T1000 (cell line): ENCODE results near the gene FST.

Experiments
- DNase-seq: peaks from one replicate; lab custom pipeline; 2025; ENCODE audit warnings: mixed read lengths; lab: John Stamatoyannopoulos, UW

FST gene

DNA sequence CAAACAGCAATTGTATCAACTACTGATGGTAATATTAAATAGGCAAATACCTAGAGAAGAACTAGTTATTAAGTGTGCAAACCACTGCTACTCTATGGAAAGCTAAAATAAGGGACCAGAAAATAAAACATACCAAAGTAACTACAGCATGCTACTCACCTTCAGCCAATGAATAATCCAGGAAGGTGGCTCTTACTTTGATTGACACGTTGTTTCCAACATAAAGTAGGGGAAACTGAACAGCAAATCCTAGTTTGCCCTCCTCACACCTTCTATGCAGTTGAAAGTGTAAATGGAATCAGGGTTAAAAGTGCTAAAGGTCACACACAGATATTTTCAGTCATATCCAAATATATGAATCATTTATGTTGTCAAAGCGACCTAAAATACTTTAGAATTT, 5.1 kb upstream of the FST start:
- no peak for DNase-seq

DNA sequence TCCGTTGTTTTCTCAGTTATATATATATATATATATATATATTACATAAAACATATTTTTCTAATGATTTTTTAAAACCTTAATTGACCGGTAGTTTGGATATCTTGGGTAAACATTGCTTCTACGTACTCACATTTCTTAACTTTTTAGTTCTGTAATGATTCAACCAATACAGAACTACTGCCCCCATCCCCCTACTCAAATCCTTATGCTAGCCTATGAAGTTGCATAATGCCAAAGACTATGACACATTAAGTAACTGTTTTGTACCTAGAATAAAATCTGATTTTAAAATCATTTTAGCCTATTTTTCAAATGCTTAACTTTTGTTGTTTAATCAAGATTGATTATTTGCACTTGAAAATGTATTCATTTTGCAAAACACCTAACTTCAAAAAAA, 4.4 kb upstream of the FST start:
- DNase-seq, result no peak

DNA sequence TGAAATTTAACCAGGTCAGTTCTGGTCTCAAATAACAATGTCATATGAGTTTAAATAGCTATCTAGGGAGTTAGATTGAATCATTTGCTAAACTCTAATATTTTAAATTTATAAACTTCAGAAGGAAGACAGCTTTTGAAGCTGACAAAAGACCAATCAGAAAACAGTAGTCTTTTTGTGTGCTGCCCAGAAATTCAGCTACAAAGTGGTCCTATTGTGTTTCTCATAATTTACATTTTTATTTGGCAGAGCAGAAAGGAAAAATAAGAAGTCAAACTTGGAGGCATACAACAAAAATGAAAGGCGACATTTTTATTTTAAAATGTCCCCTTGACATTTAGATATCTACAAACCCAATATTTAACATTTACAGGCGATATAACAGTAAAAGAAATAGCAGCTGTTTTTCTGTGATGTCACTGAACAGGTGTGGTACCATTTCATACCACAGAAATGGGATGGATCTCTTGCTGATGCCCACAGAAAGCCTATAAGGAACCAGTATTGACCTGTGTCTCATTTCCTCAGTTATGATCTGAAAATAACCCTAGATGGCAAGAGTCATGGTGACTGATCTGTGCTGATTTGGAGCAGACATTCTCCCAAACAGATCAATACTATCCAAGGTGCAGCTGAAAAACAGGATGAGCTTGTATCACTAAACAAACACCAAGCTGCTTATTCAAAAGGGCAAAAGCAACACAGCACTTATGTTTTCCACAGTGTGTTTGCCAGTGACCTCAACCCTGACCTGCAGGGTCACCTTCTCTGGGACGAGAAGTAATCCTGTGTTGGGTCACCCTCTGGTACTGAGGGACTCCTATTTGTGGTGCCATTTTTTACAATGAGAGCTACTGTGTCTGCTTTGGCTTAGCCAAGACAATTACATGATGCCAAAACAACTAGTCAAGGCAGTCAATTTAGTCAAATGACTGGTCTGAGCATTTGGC, 3.6 kb upstream of the FST start:
- no peak for DNase-seq

- DNase-seq, result peak; percentile 31
These were observed 1.9 kb upstream of the FST start for GRCh38 chr5:53478411-53479044.

DNA sequence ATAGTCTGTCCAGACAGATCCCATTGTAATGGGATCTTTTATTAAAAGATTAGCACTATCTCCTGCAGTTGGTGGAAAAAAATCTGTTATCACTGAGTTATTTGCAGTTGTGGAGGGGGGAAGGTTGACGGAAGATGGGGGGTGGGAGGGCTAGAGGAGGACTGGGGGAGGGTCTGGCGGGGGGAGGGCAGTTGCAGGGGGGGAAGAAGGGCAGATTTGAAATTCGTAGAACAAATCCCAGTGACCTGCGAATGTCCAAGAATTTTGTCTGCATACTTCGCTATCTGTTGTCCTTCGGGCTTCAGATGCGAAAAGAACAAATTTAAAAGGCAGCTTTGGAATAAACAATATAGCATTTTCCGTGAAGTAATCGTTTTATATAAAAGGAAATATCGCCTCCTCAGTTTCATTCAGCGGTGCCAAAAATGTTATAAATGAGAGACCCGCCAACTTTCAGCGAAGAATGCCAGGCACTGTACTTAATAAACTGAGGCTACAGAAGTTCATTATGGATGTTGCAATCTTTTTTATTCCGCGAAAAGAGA, 1.3 kb upstream of the FST start:
- DNase-seq, result no peak

GRCh38 chr5:53479590-53480415, 626 bp upstream of the FST start:
- peak; percentile 35 for DNase-seq

DNA sequence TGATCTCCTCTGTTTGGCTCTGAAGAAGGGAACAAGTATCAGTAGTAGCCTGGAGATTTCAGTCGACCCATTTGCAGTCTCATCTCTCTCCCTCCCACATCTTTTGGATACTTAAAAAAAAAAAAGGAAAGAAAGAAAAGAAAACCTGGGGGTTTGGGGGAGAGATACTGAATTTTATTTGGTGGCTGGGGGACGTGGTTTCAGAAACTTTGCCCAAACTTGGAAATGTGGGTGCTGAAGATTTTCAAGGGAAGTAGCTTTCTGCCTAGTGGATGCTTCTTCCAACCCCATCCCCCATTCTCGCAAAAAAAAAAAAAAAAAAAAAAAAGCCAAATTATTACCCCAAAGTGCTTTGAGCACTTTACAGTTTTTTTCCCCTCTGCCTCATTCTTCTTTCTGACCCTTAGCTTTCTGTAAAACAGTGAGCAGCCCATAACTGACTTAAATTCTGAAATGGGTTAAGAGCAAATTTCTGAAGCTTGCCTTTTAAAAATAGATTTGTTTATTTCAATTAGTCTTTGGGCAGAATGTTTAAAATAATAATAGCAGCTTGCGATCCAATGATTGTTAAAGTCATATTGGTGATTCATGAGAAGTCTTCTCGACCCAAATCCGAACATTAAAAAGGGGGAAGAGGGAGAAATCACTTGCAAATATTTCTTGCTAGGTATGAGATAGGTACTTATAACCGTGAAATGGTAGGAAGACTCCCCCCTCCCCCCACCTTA, 894 bp downstream of the FST start:
- no peak for DNase-seq

- no peak for DNase-seq
These were observed 1.7 kb downstream of the FST start for GRCh38 chr5:53481887-53482716.

DNA sequence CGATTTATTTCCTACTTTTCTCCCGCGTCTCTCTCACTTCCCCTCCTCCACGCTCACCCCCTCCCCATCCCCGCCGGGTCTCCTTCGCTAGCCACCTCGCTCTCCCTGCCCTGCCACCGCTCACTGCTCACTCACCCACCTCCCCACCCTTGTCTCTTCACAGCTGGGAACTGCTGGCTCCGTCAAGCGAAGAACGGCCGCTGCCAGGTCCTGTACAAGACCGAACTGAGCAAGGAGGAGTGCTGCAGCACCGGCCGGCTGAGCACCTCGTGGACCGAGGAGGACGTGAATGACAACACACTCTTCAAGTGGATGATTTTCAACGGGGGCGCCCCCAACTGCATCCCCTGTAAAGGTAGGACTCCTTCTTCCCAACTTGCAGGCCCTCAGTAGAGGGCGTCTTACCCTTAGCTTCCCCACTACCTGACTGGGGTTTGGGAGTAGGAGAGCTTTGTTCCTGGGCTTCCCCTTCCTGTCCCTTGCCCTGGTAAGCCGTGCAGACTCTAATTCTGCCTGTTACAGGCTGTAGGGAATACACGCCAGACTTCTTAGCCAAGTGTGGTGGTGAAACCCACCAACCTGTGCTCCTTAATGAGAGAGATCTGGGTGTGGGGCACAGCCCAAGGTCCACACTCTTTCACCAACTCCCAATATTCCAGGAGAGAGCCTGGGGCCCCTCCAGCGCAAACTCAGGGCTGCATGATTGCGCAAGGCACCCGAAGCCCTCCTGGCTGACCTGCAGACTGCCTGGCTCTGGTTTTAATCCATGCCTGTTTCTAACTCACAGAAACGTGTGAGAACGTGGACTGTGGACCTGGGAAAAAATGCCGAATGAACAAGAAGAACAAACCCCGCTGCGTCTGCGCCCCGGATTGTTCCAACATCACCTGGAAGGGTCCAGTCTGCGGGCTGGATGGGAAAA, 2.5 kb downstream of the FST start:
- DNase-seq, result no peak

GRCh38 chr5:53487436-53487835, 7.0 kb downstream of the FST start:
- DNase-seq, result no peak

GRCh38 chr5:53488195-53488722, 7.8 kb downstream of the FST start:
- DNase-seq, result no peak

GRCh38 chr5:53490747-53491146, 10.3 kb downstream of the FST start:
- DNase-seq, result no peak

DNA sequence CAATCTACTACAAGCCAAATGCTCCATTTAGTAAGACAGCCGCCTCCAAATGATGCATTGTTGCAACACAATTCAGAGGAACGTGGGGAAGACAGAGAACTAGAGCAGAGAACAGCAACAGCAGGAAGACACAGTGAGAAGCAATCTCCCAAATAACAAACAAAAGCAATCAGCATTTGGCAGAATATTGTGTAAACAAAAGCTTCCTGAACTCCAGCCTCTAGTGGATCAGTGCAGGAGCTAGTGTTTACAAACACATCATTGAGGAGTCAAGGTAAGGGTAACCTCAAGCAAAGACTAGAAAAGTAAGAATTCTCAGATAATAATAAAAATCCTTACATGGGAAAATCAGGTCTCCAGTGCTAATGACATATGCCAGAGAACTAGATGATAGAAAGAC, 20.6 kb downstream of the FST start:
- no peak for DNase-seq

GRCh38 chr5:53503562-53504218, 23.3 kb downstream of the FST start:
- DNase-seq, result no peak

DNA sequence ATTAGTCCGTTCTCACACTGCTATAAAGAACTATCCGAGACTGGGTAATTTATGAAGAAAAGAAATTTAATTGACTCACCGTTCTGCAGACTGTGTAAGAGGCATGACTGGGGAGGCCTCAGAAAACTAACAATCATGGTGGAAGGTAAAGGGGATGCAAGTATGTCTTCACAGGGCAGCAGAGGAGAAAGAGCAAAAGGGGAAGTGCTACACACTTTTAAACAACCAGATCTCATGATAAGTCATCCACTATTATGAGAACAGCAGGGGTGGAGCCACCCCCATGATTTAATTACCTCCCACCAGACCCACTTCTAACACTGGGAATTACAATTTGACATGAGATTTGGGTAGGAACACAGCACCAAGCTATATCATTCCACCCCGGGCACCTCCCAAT, 26.6 kb downstream of the FST start:
- DNase-seq, result no peak

DNA sequence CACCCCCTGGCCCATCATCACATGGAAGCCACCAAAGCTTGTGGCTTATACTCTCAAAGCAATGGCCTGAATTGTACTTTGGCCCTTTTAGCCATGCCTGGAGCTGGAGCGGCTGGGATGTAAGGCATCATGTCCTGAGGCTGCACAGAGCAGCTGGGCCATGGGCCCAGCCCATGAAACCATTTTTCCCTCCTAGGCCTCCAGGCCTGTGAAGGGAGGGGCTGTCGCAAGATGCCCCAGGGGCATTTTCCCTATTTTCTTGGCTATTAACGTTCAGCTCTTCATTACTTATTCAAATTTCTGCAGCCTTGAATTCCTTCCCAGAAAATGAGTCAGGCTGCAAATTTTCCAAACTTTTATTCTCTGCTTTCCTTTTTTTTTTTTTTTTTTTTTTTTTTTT, 27.7 kb downstream of the FST start:
- DNase-seq, result peak; percentile 43

DNA sequence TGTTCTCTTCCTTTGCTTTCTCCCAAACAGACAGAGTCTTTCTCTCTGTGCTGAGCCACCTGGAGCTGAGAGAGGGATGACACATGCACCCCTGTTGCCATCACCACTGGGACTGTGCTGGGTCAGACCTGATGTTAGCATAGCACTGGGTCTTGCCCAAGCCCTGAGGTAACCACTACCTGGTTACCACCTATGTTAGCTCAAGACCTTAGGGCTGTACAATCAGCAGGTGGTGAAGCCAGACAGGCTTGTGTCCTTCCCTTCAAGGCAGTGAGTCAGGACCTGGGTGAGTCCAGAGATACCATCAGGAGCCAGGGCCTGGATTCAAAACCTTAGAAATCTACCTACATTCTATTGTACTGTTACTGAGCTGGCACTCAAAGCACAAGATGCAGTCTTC, 32.1 kb downstream of the FST start:
- no peak for DNase-seq

DNA sequence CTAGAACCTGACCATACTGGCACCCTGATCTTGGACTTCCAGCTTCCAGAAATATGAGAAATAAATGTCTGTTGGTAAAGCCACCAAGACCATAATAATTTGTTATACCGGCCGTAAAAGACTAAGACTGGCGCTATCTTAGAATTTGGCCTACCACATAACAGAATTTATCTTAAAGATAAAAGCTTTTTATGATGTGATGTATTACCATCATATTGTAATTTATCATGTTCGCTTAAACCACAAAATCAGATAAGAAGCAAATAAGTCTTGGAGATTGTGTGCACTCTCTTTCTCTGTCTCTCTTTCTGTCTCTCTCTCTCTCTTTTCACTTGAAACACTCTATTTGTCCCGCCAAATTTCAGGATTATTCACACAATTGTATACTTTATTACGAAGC, 35.6 kb downstream of the FST start:
- DNase-seq, result no peak

DNA sequence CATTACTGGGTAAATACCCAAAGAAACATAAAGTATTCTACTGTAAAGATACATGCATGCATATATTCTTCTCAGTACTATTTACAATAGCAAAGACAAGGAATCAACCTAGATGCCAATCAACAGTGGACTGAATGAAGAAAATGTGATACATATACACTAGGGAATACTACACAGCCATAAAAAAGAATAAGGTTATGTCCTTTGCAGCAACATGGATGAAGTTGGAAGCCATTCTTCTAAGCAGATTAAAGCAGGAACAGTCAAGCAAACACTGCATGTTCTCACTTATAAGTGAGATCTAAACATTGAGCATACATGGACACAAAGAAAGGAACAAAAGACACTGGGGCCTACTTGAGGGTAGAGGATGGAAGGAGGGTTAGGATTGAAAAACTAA, 40.4 kb downstream of the FST start:
- DNase-seq, result no peak
